GM23248 (cell line): ENCODE results near the gene TNFRSF8. TPM values are rescaled to one million over a fixed set of nuclear protein-coding genes. Genes with fewer than 3 reads are reported as not detected.

Experiments
- DNase-seq: peaks from one replicate; pipeline ENCODE4 v3.0.0-alpha.2; 2015
- H2AFZ ChIP-seq: fragments of 200-600 bp; sonication (generic); 2 replicates; pipeline ENCODE4 v1.6.1; 2016; ENCODE audit warnings: antibody characterized with exemption
- H3F3A ChIP-seq: fragments of 200-600 bp; sonication (generic); 2 replicates; pipeline ENCODE4 v1.6.1; 2016; ENCODE audit warnings: mild to moderate bottlenecking, antibody characterized with exemption, mixed run types; ENCODE audit not compliant: insufficient read depth
- H3K27ac ChIP-seq: fragments of 200-600 bp; sonication (generic); 2 replicates; pipeline ENCODE4 v1.5.1; 2016; ENCODE audit warnings: mild to moderate bottlenecking
- H3K27me3 ChIP-seq: fragments of 200-600 bp; sonication (generic); replicated peaks from 2 replicates; pipeline ENCODE4 v1.6.1; 2016; ENCODE audit warnings: mild to moderate bottlenecking; ENCODE audit not compliant: insufficient read depth
- H3K36me3 ChIP-seq: fragments of 200-600 bp; sonication (generic); 2 replicates; pipeline ENCODE4 v1.6.1; 2016; ENCODE audit warnings: low read depth, mild to moderate bottlenecking
- H3K4me1 ChIP-seq: fragments of 200-600 bp; sonication (generic); 2 replicates; pipeline ENCODE4 v1.6.1; 2016; ENCODE audit warnings: mild to moderate bottlenecking; ENCODE audit not compliant: insufficient read depth
- H3K4me2 ChIP-seq: fragments of 200-600 bp; sonication (generic); one replicate; pipeline ENCODE4 v1.6.1; 2016; ENCODE audit warnings: mild to moderate bottlenecking; ENCODE audit not compliant: unreplicated experiment
- H3K4me3 ChIP-seq: fragments of 200-600 bp; sonication (generic); 2 replicates; pipeline ENCODE4 v1.5.1; 2016; ENCODE audit warnings: mild to moderate bottlenecking
- H3K79me2 ChIP-seq: fragments of 200-600 bp; sonication (generic); 2 replicates; pipeline ENCODE4 v1.6.1; 2016; ENCODE audit warnings: mild to moderate bottlenecking; ENCODE audit not compliant: insufficient read depth
- H3K9ac ChIP-seq: fragments of 200-600 bp; sonication (generic); 2 replicates; pipeline ENCODE4 v1.6.1; 2016; ENCODE audit warnings: mild to moderate bottlenecking
- H3K9me2 ChIP-seq: fragments of 200-600 bp; sonication (generic); 2 replicates; pipeline ENCODE4 v1.6.1; 2016; ENCODE audit warnings: mixed run types, mild to moderate bottlenecking, moderate library complexity; ENCODE audit not compliant: insufficient read depth
- H3K9me3 ChIP-seq: fragments of 200-600 bp; sonication (generic); one replicate; pipeline ENCODE4 v1.6.1; 2017; ENCODE audit warnings: low read depth
- H4K20me1 ChIP-seq: fragments of 200-600 bp; sonication (generic); 2 replicates; pipeline ENCODE4 v1.6.0; 2016; ENCODE audit not compliant: insufficient read depth
- EZH2 ChIP-seq: fragments of 200-600 bp; sonication (generic); IDR thresholded peaks from 2 replicates; pipeline ENCODE4 v1.6.1; 2018; ENCODE audit warnings: antibody characterized with exemption, mild to moderate bottlenecking; ENCODE audit not compliant: insufficient read depth, poor library complexity, severe bottlenecking
- EZH2phosphoT487 ChIP-seq: fragments of 200-600 bp; sonication (generic); IDR thresholded peaks from 2 replicates; pipeline ENCODE4 v1.6.1; 2018; ENCODE audit warnings: antibody characterized with exemption, moderate library complexity, mild to moderate bottlenecking, low read depth; ENCODE audit not compliant: insufficient read depth
- WGBS, 2 experiments: methylation state at CpG; one replicate each; pipeline ENCODE4 v1.1.6; 2015 to 2017; ENCODE audit warnings: low lambda C conversion rate in 2 of 2, low coverage in 1 of 2; ENCODE audit errors: missing lambda C conversion rate in 2 of 2; 5-methylcytosine and 5-hydroxymethylcytosine counted together
- in situ Hi-C: fragments of 300-500 bp; cut with MboI; formaldehyde crosslinking; loops from 2 replicates; pipeline ENCODE4 v1.15.0; 2020
- polyA plus RNA-seq: library from polyadenylated mRNA; unstranded; fragments of >200 nt; fragmentation: Nextera tagmentation; extraction: Ambion mirVana; gene quantifications from 2 replicates; pipeline ENCODE4 v1.2.1, GENCODE V29; 2016
- total RNA-seq: library from RNA; depleted of rRNA; stranded (reverse); fragments of >200 nt; shearing (Covaris generic); gene quantifications from 2 replicates; pipeline ENCODE4 v1.2.3, GENCODE V29; 2014

TNFRSF8 gene
- total and polyA plus RNA-seq, 2 experiments from 2014 or later = 0.23 TPM; not detected in 1

DNA sequence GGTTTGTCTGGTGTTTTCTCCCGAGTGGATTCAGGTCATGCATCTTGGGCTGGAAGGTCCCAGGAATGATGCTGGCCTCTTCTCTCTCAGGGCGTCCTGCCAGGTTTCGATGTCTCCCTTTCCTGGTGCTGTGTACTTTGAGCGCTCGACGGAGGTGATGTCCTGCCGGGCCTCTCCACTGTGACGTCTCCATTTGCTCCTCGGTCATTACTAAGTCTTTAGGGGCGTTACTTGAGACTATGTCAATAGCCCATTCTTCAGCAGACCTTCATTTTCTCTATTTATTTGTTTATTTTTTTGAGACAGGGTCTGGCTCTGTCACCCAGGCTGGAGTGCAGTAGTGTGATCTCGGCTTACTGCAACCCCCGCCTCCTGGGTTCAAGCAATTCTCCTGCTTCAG, 66.5 kb downstream of the TNFRSF8 start:
- Histone ChIP-seq H3K9me3 (no peaks in the 10 kb centered on the region), H2AFZ (no peak overlapping the region), H3F3A (peaks cover 17% of the 10 kb centered on the region), H3K4me2 (no peak overlapping the region), H3K27me3 (no peaks in the 10 kb centered on the region), H3K4me3 (no peak overlapping the region), H3K9me2 (no peaks in the 10 kb centered on the region), H3K27ac (no peak overlapping the region), H3K36me3 (no peaks in the 10 kb centered on the region), H3K9ac (no peak overlapping the region), H3K4me1 (peaks cover 16% of the 10 kb centered on the region), H3K79me2 (no peaks in the 10 kb centered on the region), H4K20me1 (no peaks in the 10 kb centered on the region)
- no peak for TF ChIP-seq EZH2
- TF ChIP-seq EZH2phosphoT487 = no peak
- WGBS, 2 experiments = 85 to 88% methylated on average over 12 of the region's 12 CpGs
- no peak for DNase-seq
- in situ Hi-C loops = no loop called here

DNA sequence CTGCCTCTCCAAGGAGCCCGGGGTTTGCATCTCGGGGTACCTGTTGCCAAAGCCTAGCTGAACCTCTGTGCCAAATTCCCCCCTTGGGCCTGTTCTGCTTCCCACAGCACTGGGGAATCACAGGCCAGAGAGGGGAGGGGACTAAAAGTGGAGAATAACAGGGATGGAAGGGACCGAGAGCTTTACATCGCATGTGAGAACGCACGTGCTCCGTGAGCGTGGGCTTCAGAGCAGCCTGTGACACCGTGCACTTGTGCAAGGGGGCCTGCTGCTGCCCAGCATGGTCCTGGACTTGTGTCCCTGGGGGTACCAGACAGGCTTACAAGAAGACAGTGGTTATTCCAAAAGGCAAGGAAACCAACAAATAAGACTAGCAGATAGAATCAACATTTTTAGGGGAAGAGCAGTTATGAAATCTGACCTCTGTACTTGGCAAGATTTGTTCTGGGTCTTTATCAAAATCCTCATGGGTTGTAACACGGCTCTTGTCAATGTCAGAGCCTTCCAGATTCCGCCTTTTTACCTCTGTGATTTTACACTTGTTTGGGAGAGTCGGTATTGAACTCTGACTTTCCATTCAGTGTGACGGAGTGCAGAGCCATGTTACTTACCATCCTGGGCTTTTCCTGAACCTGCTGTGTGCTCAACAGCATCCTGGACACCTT, 67.5 kb downstream of the TNFRSF8 start:
- H2AFZ ChIP-seq = no peak overlapping the region
- H3K9me3 ChIP-seq = no peaks in the 10 kb centered on the region
- no peaks in the 10 kb centered on the region for H4K20me1 ChIP-seq
- H3K4me3 ChIP-seq = no peak overlapping the region
- TF ChIP-seq EZH2 = no peak
- TF ChIP-seq EZH2phosphoT487 = no peak
- peaks cover 16% of the 10 kb centered on the region for H3K4me1 ChIP-seq
- no peaks in the 10 kb centered on the region for H3K36me3 ChIP-seq
- H3K27ac ChIP-seq = no peak overlapping the region
- no peak overlapping the region for H3K9ac ChIP-seq
- H3K27me3 ChIP-seq = no peaks in the 10 kb centered on the region
- in situ Hi-C loops = no loop called here
- peaks cover 17% of the 10 kb centered on the region for H3F3A ChIP-seq
- WGBS, 2 experiments = 91 to 95% methylated on average over 13 of the region's 13 CpGs
- no peak for DNase-seq
- H3K4me2 ChIP-seq = no peak overlapping the region
- no peaks in the 10 kb centered on the region for H3K9me2 ChIP-seq
- H3K79me2 ChIP-seq = no peaks in the 10 kb centered on the region

DNA sequence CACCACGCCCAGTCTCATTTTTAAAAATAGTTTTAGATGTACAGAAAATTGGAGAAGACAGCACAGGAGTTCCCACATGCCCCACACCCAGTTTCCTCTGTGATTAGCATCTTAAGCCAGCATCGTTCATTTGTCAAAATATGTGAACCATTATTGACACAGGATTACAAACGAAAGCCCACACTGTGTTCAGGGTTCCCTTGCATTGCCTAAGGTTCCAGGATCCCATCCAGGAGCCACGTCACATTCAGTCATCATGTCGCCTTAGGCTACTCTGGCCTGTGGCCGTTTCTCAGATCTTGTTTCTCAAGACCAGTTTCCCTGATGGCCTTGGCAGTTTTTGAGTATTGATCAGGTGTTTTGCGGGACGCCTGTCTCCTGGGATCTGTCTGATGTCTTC, 69.0 kb downstream of the TNFRSF8 start:
- peak overlapping the region; percentile 71 for H3K27ac ChIP-seq
- peak overlapping the region; percentile 55 for H3K4me2 ChIP-seq
- TF ChIP-seq EZH2 (no peak), EZH2phosphoT487 (no peak)
- H2AFZ ChIP-seq = no peak overlapping the region
- H3K36me3 ChIP-seq = no peaks in the 10 kb centered on the region
- no peaks in the 10 kb centered on the region for H3K9me3 ChIP-seq
- H3K79me2 ChIP-seq = no peaks in the 10 kb centered on the region
- H4K20me1 ChIP-seq = no peaks in the 10 kb centered on the region
- no peaks in the 10 kb centered on the region for H3K27me3 ChIP-seq
- peaks cover 16% of the 10 kb centered on the region for H3K4me1 ChIP-seq
- peaks cover 22% of the 10 kb centered on the region for H3F3A ChIP-seq
- DNase-seq = peak; percentile 93
- H3K4me3 ChIP-seq = no peak overlapping the region
- in situ Hi-C loops = no loop called here
- peak overlapping the region; percentile 23; the same call in 1 of the 2 replicates for H3K9ac ChIP-seq
- 6 to 11% methylated on average over 8 of the region's 8 CpGs for WGBS, 2 experiments
- H3K9me2 ChIP-seq = no peaks in the 10 kb centered on the region

DNA sequence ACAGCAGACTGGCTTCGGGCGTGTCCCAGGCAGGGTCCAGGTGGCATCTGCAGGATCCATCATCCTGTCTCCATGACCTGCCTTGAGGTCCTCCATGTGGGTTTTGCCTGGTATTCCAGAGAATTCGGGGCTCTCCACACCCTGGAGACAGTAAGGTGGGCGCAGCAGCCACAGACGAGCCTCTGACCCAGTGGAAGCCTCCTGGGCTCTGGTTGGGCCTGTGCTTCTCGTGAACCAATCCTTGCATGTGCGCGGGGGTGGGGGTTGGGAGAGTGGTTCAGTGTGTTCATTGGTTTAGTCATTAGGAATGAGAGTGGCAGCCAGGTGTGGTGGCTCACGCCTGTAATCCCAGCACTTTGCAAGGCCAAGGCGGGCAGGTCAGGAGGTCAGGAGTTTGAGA, 71.6 kb downstream of the TNFRSF8 start:
- DNase-seq = no peak
- WGBS, 2 experiments = 95 to 97% methylated on average over 10 of the region's 10 CpGs
- in situ Hi-C loops = no loop called here
- Histone ChIP-seq H4K20me1 (no peaks in the 10 kb centered on the region), H3K27ac (no peak overlapping the region), H3K9ac (no peak overlapping the region), H3K9me3 (no peaks in the 10 kb centered on the region), H3K4me2 (no peak overlapping the region), H3F3A (peaks cover 22% of the 10 kb centered on the region), H3K4me1 (peaks cover 16% of the 10 kb centered on the region), H3K79me2 (no peaks in the 10 kb centered on the region), H3K27me3 (no peaks in the 10 kb centered on the region), H3K4me3 (no peak overlapping the region), H3K9me2 (no peaks in the 10 kb centered on the region), H3K36me3 (no peaks in the 10 kb centered on the region), H2AFZ (no peak overlapping the region)
- TF ChIP-seq EZH2 (no peak), EZH2phosphoT487 (no peak)

DNA sequence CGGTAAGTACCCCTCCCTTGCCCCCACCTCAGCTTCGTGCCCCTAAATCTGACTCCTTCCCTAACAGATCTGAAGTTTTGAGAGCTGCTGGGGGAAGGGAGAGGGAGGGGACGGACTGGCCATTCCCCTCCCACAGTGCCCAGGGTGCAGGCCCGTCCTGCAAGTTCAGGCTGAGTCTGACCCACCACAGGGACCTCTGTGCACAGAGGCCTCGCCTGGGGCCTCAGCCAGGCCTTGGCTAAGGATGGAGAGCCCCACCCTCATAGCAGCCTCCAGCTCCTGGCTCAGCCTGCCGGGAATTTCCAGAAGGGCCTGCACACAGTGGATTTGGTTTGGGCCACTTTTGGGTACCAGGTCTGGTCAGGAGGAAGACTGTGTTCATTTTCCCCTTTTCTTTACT, 72.5 kb downstream of the TNFRSF8 start:
- no peaks in the 10 kb centered on the region for H3K27me3 ChIP-seq
- in situ Hi-C loops = no loop called here
- peak; percentile 51 for DNase-seq
- no peak overlapping the region for H2AFZ ChIP-seq
- H3F3A ChIP-seq = peaks cover 22% of the 10 kb centered on the region
- no peak overlapping the region for H3K4me3 ChIP-seq
- no peaks in the 10 kb centered on the region for H3K79me2 ChIP-seq
- no peaks in the 10 kb centered on the region for H3K9me3 ChIP-seq
- H4K20me1 ChIP-seq = no peaks in the 10 kb centered on the region
- H3K9me2 ChIP-seq = no peaks in the 10 kb centered on the region
- H3K4me2 ChIP-seq = no peak overlapping the region
- no peak overlapping the region for H3K27ac ChIP-seq
- no peak for TF ChIP-seq EZH2
- TF ChIP-seq EZH2phosphoT487 = no peak
- H3K36me3 ChIP-seq = no peaks in the 10 kb centered on the region
- WGBS, 2 experiments = 32 to 39% methylated on average over 5 to 6 of the region's 6 CpGs
- H3K4me1 ChIP-seq = peaks cover 16% of the 10 kb centered on the region
- no peak overlapping the region for H3K9ac ChIP-seq
